K562 (cell line): ENCODE results near the gene PITPNB.

Source experiments
- FOXK2 ChIP-seq, 2 experiments: fragments of 450-650 bp; IDR thresholded peaks in 1 of 2; conservative IDR thresholded peaks in 1 of 2; 2 replicates each; pipeline ENCODE4 v1.6.1; 2016; ENCODE audit warnings: low read depth in 2 of 2, mild to moderate bottlenecking in 1 of 2
- GTF2A2 ChIP-seq: IDR thresholded peaks from 2 replicates; pipeline ENCODE4 v1.6.1; 2016; ENCODE audit warnings: mild to moderate bottlenecking, missing genetic modification characterization, missing compliant biosample characterization
- HMG20B ChIP-seq: fragments of 250-450 bp; sonication (Bioruptor Pico); IDR thresholded peaks from 2 replicates; pipeline ENCODE4 v1.5.0; 2021; ENCODE audit warnings: mild to moderate bottlenecking
- JUNB ChIP-seq: fragments of 450-650 bp; formaldehyde crosslinking; conservative IDR thresholded peaks from 2 replicates; pipeline ENCODE4 v1.4.0; 2020; ENCODE audit warnings: mild to moderate bottlenecking
- POLR2AphosphoS5 ChIP-seq: IDR thresholded peaks from 2 replicates; pipeline ENCODE4 v1.6.1; 2011; ENCODE audit warnings: mild to moderate bottlenecking, low read depth, low read length, moderate library complexity; ENCODE audit not compliant: control insufficient read depth, insufficient read depth
- RFX5 ChIP-seq: IDR thresholded peaks from 2 replicates; pipeline ENCODE4 v1.6.1; 2011; ENCODE audit warnings: low read depth, mild to moderate bottlenecking, improper control_type of control experiment, low read length
- TF ChIP-seq, protein P1 (sequence below), 3 experiments: IDR thresholded peaks in 2 of 3; conservative IDR thresholded peaks in 1 of 3; 2 replicates each; pipeline ENCODE4 v1.5.1; 2011 to 2012; ENCODE audit warnings: low read length in 3 of 3, mild to moderate bottlenecking in 3 of 3, control low read depth in 2 of 3, improper control_type of control experiment in 1 of 3, inconsistent platforms in 1 of 3, low read depth in 1 of 3, mixed read lengths in 1 of 3, moderate library complexity in 1 of 3; ENCODE audit not compliant: insufficient read depth in 2 of 3

DNA sequence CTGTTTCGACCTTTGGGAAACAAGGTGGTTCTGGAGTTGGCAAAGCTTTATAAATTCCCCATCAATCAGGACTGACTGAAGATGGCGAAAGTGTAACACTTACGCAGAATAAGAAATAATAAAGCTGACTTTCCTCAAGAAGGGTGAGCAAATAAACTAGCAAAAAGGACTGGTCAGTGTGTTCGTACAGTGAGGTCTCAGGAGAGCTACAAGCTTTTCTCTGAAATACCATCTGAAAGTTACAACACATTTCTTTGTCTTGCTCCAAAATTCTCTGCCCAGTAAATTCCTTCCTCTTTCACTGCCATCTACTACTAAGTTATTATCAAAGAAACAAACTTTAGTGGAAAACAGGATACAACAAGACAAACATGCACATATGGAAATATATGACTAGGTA is 13.4 kb downstream of the PITPNB start:
- TF ChIP-seq GTF2A2 (tag) (no peak), POLR2AphosphoS5 (no peak), FOXK2 (conservative IDR thresholded peaks at IDR 0.05 in 1 of 2, IDR thresholded peaks at IDR 0.05 in 1 of 2; ENCODE audit: low read depth in 2 of 2) (no peak), JUNB (CRISPR knock-in tag) (no peak), HMG20B (CRISPR knock-in tag) (no peak), RFX5 (no peak)
- TF ChIP-seq, protein P1, sequence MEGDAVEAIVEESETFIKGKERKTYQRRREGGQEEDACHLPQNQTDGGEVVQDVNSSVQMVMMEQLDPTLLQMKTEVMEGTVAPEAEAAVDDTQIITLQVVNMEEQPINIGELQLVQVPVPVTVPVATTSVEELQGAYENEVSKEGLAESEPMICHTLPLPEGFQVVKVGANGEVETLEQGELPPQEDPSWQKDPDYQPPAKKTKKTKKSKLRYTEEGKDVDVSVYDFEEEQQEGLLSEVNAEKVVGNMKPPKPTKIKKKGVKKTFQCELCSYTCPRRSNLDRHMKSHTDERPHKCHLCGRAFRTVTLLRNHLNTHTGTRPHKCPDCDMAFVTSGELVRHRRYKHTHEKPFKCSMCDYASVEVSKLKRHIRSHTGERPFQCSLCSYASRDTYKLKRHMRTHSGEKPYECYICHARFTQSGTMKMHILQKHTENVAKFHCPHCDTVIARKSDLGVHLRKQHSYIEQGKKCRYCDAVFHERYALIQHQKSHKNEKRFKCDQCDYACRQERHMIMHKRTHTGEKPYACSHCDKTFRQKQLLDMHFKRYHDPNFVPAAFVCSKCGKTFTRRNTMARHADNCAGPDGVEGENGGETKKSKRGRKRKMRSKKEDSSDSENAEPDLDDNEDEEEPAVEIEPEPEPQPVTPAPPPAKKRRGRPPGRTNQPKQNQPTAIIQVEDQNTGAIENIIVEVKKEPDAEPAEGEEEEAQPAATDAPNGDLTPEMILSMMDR (IDR thresholded peaks at IDR 0.05 in 2 of 3, conservative IDR thresholded peaks at IDR 0.05 in 1 of 3; ENCODE audit: insufficient read depth in 2 of 3, low read depth in 1 of 3, low read length in 3 of 3), result no peak
